CD4-positive, alpha-beta T cell treated with Interleukin-17A for 4 hours (primary cell): Measurements from ENCODE around the gene C6orf120.
A peak's percentile ranks its signal among the peaks of the same experiment; 100 is the strongest.

Experiments
- DNase-seq: peaks from one replicate; pipeline ENCODE4 v3.0.0-alpha.2; 2020; ENCODE audit warnings: mixed read lengths

Gene C6orf120

DNA sequence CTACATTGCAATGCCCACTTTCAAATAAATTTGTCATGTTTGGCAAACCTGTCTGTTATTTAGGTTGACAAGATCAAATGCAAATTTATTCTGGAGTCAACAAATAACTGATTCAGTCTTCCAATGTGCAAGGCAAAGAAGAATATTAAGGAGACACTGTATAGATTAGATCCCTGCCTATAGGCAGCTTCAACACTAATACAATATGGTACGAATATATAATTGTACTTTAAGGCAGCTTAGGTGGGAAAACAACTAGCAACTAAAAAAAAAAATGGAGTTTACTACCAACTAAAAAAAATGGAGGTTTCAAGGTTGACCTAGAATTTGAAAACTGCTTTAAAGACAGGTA is 24.1 kb downstream of the C6orf120 start:
- DNase-seq: no peak

DNA sequence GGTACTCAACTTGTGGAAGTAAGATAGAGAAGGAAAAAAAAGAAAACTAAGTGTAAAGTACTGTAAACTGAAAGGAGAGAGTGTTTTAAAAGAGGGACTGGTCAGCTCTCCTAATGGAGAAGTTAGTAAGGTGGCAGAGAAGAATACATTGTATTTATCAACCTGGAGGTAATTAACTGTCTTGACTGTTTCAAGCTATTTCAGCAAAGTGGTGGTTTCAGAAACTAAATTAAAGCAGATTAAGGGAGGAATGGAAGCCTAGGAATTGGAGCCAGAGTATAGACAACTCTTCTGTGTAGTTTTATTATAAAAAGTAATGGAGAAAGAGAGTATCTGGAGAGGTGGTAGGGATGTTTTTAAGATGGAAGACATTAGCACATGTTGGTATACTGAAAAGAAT is 25.0 kb downstream of the C6orf120 start:
- DNase-seq: no peak

DNA sequence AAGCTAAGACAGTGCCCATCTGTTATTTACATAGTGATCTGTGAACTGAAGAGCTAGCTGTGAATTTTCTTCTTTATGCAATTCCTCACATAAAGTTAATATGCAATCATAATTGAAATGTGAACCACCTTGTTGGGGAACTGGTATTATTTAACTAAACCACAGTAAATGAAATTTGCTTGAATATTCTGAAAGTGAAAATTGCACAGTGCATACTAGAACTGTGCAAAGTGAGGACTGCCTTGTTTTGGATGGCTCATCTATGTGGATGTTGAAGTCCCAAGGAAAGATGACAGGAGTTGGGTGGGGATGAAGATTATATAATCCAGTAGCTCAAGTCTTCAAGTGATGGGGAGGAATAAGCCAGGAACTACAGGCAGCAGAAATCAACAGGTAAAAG is 28.0 kb downstream of the C6orf120 start:
- DNase-seq: no peak

DNA sequence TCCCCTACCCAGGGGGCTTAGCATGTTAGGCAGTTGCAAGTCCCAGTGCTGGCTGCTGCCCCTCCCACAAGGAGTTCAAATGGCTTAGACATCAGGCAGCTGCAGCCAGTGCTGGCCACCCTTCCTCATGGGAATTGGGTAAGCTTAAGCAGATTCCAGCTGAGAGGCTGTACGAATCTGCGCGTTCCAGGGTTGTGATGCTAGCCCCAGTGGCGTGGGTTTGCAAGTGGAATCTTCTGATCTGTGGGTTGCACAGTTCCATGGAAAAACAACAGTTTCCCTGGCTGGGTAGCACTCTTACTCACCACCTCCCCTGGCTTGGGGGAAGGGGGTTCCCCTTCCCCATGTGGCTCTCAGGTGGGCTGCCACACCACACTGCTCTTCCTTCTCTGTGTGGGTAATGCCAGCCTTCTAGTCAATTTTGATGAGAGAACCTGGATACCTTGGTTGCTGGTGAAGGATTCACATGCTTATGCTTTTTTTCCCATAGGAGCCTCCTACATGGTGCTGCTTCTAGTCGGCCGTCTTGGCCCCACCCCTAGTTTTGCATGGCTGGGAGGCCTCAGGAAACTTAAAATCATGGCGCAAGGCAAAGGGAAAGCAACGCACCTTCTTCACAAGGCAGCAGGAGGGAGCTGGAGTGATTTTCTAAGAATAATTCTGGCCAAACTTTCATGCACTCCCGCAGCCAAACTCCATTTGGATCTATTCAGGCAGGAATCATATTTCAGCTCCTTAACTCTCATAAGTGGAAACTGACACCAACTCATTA is 36.5 kb downstream of the C6orf120 start:
- DNase-seq: no peak

DNA sequence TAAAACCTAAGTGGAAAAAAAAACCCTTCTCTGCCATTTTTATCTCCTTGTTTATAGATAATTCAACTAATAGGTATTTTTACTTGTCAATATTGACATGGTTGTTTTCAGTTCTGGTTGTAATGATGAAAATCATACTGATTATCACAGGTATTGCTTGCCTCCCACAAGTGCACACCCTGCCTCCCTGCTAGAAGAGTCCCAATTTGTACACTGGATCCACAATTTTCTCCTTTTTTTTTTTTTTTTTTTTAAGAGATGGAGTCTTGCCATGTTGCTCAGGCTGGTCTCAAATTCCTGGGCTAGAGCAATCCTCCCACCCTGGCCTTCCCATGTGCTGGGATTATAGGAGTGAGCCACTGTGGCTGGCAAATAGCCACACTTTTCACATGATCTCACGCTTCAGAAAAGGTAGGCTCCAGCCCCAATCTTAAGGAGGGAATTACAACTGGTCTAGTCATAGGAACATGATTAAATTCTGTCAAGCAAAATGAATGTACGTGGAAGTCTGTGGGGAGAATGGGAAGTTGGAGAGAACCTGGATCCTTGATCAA is 37.1 kb downstream of the C6orf120 start:
- no peak for DNase-seq

DNA sequence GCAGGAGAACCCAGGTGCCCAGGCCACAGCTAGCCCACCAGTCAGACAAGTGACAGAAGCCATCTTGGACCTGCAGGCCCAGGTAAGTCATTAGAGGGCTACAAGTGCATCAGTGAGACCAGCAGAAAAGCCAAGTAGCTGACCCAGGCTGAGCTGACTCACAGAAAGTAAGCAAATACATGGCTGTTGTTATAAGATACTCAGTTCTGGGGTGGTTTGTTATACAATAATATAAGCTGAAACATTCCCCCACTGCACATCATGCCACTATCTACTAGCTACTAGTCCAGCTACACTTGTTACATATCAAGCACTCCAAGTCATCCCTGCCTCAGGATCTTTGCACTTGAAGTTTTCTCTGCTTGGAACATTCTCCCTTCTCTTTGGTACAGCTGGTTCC is 39.4 kb downstream of the C6orf120 start:
- DNase-seq: no peak

DNA sequence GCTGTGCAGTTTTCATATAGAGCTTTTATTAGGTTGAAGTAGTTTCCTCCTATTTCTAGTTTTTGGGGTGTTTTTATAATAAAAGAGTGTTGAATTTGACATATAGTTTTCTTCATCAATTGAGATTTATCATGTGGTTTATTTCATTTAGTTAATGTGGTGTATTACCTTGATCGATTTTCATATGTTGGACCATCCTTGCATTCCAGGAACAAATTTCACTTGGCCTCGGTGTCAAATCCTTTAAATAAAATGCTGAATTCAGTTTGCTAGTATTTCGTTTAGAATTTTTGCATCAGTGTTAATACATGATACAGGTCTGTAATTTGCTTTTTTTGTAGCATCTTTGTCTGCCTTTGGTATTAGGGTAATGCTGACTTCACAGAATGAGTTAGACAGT is 43.5 kb downstream of the C6orf120 start:
- no peak for DNase-seq

DNA sequence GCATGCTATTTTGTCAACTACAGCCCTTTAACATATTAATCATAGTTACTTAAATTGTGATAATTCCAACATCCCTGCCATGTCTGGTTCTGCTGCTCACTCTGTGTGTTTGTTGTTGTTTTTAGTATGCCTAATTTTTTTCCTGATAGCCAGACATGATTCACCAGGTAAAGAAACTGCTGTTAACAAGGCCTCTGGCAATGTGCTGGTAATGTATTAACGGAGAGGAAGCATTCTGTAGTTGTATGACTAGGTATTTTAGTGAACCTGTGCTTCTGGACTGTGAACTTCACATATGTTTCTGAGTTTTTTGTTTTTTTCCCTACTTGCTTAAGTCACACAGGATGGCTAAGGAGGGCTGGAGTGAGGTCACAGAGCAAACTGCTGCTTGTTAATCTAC is 44.6 kb downstream of the C6orf120 start:
- no peak for DNase-seq

DNA sequence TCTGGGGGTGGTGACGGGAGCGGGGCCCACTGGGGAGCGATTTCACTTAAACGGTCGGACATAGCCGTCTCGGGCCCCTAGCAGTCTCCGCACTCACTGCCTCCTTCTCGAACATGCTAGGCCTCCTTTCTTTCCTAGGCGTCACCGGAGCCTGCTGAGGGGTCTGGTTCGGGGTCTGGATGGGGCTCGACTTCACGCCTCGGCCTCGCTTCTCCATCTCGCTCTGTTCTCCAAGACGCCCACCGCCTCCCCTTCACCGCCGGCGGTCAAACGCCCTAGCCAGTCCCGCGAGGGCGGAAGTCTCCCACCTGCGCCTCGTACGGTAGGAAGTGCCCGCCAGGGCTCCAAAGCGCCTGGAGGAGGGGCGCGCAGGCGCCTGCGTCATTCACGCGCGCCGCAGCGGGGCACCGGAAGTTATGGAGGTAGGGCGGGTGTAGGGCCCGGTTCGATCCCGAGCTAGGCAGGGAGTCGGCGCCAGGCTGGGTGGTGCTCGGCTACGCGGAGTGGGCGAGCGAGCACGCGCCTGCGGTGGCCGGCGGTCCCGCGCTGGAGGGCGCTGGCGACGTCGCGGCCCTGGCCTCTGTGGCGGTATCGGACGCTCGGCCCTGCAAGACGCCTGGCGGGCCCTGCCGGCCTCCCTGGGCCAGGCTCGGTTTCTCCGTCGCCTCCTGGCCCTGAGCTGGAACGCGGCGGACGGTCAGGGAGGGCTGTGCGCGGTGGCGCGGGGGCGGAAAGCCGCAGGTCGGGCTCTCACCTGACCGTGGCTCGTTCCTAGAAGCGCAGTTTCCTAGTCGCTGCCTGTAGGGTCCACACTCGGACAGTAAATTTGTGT is 49.5 kb downstream of the C6orf120 start, which contains the start of the genes DYNLT2 and ERMARD:
Gene DYNLT2 (minus strand): TSS at position 331 of the 832 bp plus-strand sequence. CDS start 114 bp downstream, at position 217.
Gene ERMARD (plus strand): TSS at position 381 of the 832 bp plus-strand sequence. CDS start 36 bp downstream, at position 417.
- peak; percentile 93 for DNase-seq

DNA sequence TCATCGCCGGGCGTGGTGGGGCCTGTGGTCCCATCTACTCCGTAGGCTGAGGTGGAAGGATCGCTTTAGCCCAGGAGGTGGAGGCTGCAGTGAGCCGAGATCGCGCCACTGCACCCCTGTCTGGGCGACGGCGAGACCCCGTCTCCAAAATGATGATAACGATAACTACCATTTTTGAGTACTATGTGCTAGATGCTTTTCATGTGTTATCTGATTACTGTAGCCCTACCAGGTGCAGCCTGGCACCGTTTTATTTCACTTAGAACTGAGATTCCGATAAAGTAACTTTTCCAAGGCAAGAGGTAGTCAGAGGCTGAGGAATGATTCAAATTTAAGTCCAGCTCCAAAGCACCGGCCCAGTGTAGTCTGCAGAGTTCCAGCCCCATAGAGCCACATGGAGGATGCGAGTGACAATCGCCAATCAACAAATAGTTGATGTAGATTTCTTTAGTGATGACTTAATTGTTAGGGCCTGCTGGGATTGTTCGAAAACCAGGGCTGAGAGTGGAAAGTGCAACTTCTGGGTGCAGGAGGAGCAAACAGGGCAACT is 50.2 kb downstream of the C6orf120 start:
- no peak for DNase-seq
